ENCODE results near the gene CYB5R3.
"Not testable (repeated sequence)": the region's sequence is repeated elsewhere in the genome, so short reads cannot be mapped to it uniquely, and the experiment has no call there.

CYB5R3 gene

DNA sequence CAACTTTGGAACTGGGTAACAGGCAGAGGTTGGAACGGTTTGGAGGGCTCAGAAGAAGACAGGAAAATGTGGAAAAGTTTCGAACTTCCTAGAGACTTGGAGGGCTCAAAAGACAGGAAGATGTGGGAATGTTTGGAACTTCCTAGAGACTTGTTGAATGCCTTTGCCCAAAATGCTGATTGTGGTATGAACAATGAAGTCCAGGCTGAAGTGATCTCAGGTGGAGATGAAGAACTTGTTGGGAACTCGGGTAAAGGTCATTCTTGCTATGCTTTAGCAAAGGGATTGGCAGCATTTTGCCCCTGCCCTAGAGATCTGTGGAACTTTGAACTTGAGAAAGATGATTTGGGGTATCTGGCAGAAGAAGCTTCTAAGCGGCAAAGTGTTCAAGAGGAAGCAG is 28.7 kb upstream of the CYB5R3 start:
- not testable (repeated sequence) for DNase-seq

DNA sequence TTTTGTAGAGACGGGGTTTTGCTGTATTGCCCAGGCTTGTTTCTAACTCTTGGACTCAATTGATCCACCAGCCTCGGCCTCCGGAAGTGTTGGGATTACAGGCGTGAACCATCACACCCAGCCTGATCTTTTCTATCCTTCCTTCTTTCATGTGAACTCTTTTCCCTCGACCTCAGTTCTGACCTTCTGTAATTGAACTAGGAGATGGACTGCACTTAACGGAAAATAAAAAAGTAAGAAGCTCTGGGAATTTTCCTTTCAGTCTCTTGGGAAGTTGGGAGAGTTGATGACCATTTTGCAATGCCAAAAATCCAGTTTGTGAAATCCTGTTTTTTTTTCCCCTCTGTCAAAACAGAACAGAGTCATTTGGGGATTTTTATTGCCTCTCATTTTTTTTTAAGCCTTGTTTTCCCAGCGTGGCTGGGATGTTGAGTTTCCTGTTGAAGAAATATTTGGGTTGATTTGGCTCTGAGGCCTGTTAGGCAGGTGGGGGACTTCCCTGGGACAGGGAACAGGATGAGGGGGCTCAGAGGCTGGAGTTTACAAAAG is 26.9 kb upstream of the CYB5R3 start:
- DNase-seq: no peak

DNA sequence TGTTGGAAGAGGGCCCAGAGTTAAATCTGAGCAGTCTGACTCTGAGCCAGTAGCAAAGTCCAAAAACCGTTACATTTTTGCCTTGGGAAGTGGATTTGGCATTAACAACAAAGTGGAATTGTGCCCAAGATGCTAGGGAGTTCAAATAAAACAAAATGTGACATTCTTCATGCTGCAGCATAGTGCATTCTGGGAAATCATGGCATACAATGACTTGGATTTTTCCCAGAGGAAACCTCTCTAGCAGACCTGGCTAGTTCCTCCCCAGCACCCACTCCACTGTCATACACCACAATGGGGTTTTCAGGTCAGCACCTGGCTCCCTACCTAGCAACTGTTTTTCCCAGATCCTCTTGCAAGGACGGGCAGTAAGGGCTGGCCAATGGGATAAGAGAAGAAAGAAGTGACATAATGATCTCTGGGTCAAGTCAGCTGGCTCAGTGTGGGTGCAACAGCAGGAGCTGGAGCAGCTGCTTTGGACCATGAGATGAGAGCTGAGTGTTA is 24.8 kb upstream of the CYB5R3 start:
- DNase-seq: no peak

DNA sequence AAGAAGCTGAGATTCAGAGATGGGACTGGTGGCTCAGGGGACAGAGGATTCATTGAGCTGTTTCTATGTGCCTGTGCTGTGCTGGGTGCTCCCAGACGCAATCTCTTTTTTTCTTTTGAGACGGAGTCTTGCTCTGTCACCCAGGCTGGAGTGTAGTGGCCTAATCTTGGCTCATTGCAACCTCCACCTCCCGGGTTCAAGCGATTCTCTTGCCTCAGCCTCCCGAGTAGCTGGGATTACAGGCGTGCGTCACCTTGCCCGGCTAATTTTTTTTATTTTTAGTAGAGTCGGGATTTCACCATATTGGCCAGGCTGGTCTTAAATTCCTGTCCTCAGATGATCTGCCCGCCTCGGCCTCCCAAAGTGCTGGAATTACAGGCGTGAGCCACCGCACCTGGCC is 23.9 kb upstream of the CYB5R3 start:
- DNase-seq: not testable (repeated sequence)

DNA sequence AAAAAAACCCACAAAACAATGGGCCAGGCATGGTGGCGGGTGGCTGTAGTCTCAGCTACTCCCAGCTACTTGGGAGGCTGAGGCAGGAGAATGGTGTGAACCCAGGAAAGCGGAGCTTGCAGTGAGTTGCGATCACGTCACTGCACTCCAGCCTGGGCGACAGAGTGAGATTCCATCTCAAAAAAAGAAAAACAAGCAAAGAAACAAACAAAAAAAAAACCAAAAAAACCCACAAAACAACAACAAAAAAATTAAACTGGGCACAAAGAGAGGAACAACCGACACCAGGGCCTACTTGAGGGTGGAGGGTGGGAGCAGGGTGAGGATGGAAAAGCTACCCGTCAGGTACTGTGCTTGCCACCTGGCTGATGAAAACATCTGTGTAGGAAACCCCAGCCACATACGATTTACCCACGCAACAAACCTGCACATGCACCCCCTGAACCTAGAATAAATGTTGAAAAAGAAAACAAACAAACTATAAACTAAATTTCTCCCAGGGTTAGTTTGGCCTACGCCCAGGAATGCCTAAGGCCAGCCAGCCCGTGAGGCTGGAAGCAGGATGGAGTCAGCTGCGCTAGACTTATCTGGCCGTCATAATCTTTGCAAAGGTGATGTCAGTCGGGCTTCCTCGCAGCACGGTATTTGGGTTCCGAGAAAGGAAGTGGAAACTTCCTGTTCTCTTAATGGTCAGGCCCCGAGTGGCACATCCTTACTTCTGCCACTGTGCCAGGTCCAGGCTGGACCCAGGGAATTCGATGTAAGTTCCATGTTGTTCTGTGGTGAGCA is 21.9 kb upstream of the CYB5R3 start:
- DNase-seq: no peak

DNA sequence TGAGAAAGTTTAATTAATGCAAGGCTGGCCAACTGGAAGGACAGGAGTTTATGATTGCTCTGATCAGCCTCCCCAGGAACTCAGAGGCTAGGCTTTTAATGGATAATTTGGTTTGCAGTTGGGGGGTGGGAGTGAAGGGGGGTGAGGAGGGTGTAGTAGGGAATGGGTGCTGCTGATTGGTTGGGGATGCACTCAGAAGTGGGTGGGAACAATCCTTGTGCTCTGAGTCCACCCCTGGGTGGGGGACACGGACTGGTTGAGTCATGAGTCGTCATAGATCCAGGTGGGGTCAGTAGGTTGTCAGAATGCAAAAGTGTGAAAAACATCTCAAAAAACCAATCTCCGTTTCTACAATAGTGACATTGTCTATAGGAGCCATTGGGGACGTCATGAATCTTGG is 20.9 kb upstream of the CYB5R3 start:
- no peak for DNase-seq

DNA sequence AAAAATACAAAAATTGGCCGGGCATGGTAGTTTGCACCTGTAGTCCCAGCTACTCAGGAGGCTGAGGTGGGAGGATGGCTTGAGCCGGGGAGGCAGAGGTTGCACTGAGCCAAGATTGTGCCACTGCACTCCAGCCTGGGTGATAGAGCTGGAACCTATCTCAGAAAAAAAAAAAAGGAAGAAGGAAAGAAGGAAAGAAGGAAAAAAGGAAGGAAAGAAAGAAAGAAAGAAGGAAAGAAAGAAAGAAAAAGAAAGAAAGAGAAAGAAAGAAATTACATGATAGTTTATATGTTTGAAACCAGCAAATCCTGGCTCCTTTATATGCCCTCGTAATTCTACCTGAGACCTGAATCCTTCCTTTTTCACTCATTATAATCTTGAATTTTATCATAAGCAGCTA is 17.2 kb upstream of the CYB5R3 start:
- not testable (repeated sequence) for DNase-seq

DNA sequence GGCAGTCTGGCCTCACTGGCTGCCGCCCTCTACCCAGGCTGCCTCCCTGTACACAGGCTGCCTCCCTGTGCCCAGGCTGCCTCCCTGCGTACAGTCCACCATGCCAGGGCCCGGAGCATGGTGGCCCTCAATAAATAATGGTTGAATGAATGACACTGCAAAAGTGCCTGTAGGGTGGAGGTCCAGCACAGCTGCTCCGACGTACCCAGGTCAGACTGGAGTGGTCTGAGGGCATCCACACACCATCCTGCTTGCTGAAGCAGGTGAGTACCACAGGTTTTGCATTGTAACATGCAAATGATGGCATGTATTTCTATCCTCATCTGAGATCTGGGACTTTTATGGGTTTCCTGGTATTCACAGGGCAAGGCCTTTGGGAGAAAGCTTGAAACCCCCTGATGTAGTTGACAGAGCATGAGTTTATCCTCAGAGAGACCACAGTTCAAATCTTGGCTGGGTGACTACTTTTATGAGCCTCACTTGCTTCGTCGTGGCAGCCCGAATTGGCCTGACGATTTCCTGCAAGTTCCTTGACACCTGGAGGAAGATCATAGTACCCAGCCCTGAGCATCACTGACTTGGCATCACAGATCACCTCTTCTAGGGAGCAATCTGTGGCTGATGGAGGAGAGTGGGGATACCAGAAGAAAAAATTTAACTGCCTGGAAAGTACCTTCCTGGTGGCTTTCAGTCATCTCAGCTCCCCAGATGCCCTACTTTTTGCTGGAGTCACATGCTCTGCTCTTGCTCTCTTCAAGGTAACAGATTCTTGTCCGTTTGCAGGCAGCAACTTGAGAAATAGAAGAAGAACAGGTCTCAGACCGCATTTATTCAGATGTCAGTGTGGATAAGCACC is 16.0 kb upstream of the CYB5R3 start:
- no peak for DNase-seq

DNA sequence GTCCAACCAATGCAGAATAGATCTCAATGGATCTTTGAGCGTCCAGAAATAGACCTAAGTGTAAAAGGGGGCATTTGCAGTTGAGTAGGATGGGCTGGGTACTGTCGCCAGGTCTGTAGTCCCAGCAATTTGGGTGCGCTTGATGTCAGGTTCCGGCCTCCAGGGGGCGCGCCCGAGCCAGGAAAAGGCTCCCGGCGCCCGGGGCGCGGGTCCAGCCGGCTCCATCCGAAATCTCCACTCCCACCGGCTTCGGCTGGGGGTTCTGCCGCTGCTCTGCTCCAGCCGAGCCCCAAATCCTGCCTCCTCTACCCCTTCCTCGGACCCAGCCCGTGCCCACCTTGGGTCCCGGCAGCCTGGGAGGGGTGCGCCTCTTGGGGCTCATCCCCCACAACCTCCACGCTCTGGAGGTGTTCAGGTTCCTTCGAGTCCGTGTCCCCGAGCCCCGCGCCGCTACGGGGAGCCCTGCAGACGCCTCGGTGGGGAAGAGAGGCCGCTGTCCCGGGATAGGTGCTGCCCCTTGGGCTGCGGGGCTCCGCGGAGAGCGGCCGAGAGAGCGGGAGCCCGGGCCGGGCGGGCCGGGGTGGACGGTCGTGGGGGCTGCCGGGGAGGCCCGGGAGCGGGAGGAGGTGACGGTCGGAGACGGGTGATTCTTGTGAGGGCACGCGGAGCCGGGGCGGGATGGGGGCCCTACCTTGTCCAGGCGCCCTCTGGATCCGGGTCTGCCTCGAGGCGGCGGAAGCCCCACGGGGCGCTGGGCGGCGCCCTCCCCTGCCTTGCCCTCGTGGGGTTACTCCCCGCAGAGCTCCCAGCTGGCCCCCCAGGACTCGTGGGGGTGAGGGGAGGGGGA is 13.0 kb upstream of the CYB5R3 start:
- DNase-seq: peak; percentile 76

DNA sequence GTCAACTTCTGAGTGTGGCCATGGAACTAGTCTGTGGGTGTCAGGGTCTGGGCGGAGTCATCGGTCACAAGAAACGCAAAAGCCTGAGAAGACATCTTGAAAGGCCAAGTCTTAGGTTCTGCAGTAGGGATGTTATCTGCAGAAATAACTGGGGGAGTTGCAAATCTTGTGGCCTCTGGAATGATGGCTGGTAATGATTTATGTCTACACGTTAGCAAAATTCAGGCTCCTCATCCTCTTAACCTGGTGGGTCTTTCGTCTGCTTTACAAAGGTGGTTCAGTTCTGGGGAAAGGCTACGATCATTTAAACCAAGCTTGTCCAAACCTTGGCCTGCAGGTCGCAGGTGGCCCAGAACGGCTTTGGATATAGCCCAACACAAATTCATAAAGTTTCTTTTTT is 7.4 kb upstream of the CYB5R3 start:
- DNase-seq: no peak

DNA sequence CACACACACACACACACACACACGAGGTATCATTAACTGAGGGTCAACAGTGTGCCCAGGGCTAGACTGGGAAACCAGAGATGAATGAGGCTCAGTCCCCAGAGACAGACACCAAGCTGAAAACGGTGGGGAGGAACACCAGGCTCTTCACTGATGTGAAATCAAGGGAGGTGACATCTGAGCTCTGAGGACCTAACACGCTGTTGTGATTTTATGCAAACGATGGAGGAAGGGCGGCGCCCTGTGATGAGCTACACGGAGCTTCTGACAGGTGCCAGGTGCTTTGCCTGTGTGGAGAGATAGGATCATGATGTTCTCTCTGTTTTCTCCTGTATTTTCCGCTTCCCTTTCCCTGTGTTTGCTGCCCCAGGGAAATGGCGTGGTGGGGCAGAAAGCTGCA is 6.5 kb upstream of the CYB5R3 start:
- no peak for DNase-seq

DNA sequence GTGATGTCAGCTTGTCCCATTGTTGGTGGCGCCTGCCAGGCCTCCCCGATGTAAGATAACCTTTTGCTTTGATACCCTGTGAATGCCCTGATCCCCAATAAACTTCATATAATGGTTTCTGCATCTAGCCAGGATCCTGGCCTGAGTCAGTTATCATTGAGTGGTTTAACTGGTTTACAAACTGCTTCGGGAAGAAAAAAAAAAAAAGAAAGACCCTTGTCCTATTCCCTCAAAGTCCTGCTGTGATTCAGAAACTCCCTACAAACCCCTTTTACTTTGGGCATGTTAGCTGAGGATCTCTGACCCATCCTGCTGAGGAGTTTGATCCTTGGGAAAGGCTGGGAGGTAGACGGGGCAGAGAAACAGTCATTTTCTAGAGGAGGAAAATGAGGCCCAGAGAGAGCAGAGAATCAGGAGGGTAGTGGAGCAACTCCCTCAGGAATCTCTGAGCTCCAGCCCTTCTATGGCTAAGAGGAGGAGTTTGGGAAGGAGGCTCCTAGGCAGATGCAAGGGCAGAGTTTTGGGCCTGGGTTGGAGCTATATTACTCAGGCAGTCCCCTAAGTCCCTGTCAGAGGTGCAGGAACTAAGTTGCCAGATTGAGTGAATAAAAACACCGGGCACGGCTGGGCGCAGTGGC is 5.4 kb upstream of the CYB5R3 start:
- no peak for DNase-seq

DNA sequence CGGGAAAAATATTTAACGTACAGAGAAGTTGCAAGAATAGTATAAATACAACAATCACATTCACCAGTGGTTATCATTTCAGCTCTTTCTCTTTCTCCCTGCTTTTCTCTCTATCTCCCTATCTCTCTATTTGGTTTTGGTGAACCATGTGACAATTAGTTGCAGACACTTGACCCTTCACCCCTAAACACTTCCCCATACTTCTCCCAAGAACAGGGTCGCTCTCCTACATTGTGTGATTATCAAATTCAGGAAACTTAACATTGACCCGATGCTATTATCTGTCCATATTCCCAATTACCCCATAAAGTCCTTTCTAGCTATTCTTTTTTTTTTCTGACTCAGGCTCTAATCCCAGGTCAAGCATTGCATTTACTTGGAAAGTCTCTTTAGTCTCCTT is 4.8 kb upstream of the CYB5R3 start:
- DNase-seq: no peak

DNA sequence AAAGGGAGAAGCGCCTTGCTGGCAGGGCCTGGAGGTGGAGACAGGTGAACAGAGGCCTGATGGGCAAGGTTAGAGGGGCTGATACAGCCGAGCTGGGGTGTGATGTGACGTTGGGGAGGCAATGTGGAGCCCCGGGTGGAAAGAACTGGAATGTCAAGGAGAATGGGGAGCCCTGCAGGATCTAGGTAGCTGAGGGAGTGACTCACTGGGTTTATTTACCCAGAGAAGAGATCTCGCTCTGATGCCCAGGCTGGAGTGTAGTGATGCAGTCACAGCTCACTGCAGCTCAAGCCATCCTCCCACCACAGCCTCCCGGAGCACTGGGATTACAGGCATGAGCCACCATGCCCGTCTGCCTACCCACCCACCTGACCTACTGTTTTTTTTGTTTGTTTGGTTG is 1.9 kb upstream of the CYB5R3 start:
- no peak for DNase-seq

DNA sequence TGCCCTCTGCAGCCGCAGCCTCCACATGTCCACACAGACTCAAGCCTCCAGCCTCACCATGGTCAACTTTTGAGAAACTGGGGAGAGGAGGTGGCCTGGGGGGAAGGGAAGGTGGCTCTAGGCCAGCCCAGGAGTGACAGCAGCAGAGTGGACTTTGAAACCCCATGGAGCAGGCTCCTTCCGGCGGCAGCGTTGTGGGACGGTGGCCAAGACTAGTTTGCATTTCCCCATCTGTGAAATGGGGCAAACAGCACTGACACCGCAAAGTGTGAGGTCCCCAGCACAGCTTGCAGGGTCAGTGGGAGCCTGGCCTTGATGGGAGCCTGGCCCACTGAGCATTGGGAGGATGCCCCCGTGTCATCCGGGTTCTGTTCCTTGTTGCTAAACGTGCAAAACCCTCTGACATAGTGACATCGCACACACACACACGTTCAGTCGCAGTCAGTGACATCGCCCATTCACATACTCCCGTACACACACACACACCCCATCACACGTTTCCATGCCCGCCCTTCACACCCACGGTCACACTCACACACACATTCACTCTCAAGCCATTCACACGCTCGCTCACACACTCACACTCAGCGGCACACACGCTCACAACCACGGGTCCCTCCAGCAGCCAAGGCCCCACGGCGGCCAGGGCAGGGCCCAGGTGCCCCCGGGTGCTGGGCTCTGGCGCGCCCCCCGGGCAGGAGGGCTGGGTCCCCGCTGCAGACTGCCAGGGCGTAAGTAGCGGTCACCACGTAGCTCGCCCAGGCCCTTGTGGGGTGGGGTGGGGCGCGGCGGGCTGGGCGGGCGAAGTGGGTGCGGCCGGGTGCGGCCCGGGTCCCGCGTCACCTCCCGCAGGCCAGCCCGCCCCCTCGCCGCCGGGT is 585 bp downstream of the CYB5R3 start:
- peak; percentile 15 for DNase-seq

DNA sequence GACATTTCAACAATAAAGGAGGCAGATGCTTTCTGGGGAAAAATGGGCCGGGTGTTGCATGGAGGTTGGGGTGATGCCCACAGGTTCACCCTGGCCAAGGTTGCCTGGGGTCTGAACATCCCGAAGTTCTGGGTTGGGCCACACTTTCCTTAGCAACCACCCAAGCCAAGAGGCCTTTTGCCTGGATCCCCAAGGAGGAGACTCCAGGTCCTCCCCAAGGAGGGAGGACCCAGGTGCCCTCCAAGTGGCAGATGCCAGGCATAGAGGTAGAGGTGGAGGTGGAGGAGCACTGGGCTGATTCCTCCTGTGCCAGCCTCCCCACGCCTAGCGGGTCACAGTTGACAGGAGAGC is 1.2 kb downstream of the CYB5R3 start:
- DNase-seq: no peak

DNA sequence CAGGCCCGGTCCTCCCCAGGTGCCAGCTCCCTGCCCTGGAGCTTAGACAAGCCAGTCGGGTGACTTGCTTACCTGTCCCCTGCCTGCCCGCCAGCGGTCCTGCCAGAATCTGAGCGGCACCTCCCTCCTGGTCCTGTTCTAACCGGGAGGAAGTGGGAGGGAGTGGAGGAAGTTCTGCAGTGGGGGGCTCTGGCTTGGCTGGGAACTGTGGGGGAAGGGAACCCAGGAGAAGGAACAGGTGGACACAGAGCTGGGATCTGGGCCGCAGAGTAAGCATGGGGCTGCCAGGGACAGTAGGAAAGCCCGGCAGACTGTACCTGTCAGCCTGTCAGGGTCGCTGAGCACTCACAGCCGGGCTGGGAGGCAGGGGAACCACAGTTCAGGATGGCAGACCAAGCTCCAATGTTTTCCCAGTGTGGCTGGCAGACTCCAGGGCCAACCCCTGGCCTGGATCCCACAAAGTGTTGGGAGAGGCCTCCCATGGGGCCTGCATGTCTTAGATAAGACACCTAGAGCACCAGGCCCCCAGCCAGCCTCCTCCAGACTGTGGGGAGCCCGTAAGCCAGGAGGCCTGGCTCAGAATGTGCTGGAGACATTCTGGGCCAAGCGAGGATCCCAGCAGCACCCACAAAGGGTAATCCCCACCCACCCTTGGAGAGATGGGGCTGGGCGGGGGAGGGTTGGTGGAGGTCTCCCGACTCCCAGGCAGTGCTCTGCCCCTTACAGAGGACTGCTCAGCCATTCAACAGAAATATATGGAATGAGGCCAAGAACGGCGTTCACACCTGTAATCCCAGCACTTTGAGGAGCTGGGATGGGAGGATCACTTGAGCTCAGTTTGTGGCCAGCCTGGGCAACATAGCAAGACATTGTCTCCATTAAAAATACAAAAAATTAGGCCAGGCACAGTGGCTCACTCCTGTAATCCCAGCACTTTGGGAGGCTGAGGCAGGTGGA is 2.3 kb downstream of the CYB5R3 start:
- no peak for DNase-seq

DNA sequence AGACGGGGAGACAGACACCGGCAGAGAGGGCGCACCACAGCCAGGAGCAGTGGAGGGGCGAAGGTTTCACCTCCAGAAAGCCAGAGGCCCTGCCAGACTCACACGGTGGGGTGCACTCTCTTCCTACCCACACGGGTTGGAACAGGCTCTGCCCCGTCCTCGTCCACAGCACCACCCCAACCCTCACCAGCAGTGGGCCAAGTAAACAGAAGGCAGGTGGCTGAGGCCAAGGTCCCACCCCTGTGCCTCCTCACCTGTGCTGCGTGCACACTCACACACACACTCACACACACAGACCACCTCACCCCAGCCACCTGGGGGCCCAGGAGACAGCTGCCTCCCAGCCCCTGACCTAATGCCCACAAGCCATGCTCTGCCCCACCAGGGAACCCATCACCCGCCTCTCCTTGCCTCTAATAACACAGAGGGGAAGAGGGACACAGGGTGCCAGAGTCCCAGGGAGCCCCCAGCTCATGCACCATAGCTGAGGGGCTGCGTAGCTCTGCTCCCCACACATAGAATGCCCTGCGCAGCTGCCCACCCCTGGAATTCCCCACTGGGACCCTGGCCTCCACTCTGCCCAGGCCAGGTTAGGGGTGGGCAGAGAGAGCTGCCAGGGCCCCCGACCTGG is 3.1 kb downstream of the CYB5R3 start:
- no peak for DNase-seq

DNA sequence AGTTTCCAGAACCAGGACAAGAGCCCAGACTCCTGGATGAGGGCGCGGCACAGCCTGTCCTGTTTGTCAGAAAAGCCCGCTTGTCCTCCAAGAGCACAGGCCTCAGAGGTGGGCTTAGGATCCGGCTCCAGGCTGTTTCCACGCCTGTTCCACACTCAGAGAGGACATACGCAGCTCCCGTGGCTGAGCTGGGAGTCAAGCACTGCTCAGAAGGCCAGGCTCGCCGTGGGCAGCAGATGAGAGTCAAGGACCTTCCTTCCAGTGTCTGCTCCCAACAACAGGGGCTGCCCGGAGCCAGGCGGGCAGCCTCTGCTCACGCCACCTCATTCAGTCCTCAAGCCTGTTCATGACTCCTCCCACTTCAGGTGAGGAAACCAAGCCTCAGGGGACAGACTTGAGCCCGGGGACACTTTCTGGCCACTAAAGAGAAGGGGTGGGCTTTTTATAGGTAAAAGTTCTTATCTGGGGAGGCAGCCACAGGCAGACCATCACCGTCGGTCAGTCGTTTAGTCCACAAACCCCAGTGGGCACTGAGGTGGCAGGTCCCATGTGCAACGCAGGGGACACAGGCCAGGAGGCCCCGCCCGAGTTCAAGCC is 3.8 kb downstream of the CYB5R3 start:
- DNase-seq: no peak

All from effector CD4-positive, alpha-beta T cell (primary cell).